Hypothalamus (tissue), 51 donors: ENCODE results near the gene OR2A14.
"Not testable (repeated sequence)": the region's sequence is repeated elsewhere in the genome, so short reads cannot be mapped to it uniquely, and the experiment has no call there.

ENCODE experiments used
- DNase-seq, 51 donors: peaks; one replicate each; lab custom pipeline; 2025; lab: John Stamatoyannopoulos, UW

OR2A14 gene

GRCh38 chr7:144122876-144123275 lies at the start of gene OR2A14:
TSS of gene OR2A14 (plus strand) at chr7:144123176. CDS start at chr7:144129113, 5,937 bp downstream.
- DNase-seq: no peak

- DNase-seq: no peak
Observed at GRCh38 chr7:144074374-144074773, 48.6 kb upstream of the OR2A14 start.

- no peak for DNase-seq
Observed at GRCh38 chr7:144085978-144086377, 37.0 kb upstream of the OR2A14 start, which contains the start of gene OR2A12. TSS of gene OR2A12 (plus strand) at chr7:144086278. CDS start at chr7:144095108, 8,830 bp downstream.

GRCh38 chr7:144086730-144087129 lies 36.2 kb upstream of the OR2A14 start:
- DNase-seq: no peak

GRCh38 chr7:144087230-144087629 lies 35.7 kb upstream of the OR2A14 start:
- no peak for DNase-seq

GRCh38 chr7:144090667-144091066 lies 32.3 kb upstream of the OR2A14 start:
- no peak for DNase-seq

- no peak for DNase-seq
Observed at GRCh38 chr7:144098776-144099175, 24.2 kb upstream of the OR2A14 start.

- no peak for DNase-seq
Observed at GRCh38 chr7:144100607-144101006, 22.4 kb upstream of the OR2A14 start.

- no peak for DNase-seq
Observed at GRCh38 chr7:144102041-144102440, 20.9 kb upstream of the OR2A14 start.

- no peak for DNase-seq
Observed at GRCh38 chr7:144105211-144105610, 17.8 kb upstream of the OR2A14 start.

- DNase-seq: no peak
Observed at GRCh38 chr7:144109283-144109682, 13.7 kb upstream of the OR2A14 start, which contains the start of gene OR2A2. TSS of gene OR2A2 (plus strand) at chr7:144109583. CDS start at chr7:144109583, 0 bp downstream.

GRCh38 chr7:144110272-144110671 lies 12.7 kb upstream of the OR2A14 start:
- no peak for DNase-seq

GRCh38 chr7:144113651-144114050 lies 9.3 kb upstream of the OR2A14 start:
- DNase-seq: no peak

- DNase-seq: no peak
Observed at GRCh38 chr7:144118341-144118740, 4.6 kb upstream of the OR2A14 start.

- DNase-seq: peak in 31 of 51 donors; percentile 1 to 68 (median 25)
Observed at GRCh38 chr7:144127714-144128334, 4.8 kb downstream of the OR2A14 start.

- not testable (repeated sequence) for DNase-seq
Observed at GRCh38 chr7:144129601-144130000, 6.6 kb downstream of the OR2A14 start.

- DNase-seq: no peak
Observed at GRCh38 chr7:144130730-144131129, 7.8 kb downstream of the OR2A14 start.

GRCh38 chr7:144132262-144132661 lies 9.3 kb downstream of the OR2A14 start:
- DNase-seq: no peak

- no peak for DNase-seq
Observed at GRCh38 chr7:144133307-144133706, 10.3 kb downstream of the OR2A14 start.

- DNase-seq: no peak
Observed at GRCh38 chr7:144134116-144134515, 11.1 kb downstream of the OR2A14 start.

- no peak for DNase-seq
Observed at GRCh38 chr7:144137501-144137900, 14.5 kb downstream of the OR2A14 start.

GRCh38 chr7:144142187-144142586 lies 19.2 kb downstream of the OR2A14 start:
- no peak for DNase-seq

- no peak for DNase-seq
Observed at GRCh38 chr7:144144426-144144825, 21.4 kb downstream of the OR2A14 start.
